ENCODE measurements around the gene CLDN14.
"Not testable (repeated sequence)": the region's sequence is repeated elsewhere in the genome, so short reads cannot be mapped to it uniquely, and the experiment has no call there.

CLDN14 gene

GRCh38 chr21:36499578-36500471 is 19.9 kb upstream of the CLDN14 start:
- DNase-seq = no peak

GRCh38 chr21:36494557-36494956 is 14.6 kb upstream of the CLDN14 start:
- no peak for DNase-seq

DNA sequence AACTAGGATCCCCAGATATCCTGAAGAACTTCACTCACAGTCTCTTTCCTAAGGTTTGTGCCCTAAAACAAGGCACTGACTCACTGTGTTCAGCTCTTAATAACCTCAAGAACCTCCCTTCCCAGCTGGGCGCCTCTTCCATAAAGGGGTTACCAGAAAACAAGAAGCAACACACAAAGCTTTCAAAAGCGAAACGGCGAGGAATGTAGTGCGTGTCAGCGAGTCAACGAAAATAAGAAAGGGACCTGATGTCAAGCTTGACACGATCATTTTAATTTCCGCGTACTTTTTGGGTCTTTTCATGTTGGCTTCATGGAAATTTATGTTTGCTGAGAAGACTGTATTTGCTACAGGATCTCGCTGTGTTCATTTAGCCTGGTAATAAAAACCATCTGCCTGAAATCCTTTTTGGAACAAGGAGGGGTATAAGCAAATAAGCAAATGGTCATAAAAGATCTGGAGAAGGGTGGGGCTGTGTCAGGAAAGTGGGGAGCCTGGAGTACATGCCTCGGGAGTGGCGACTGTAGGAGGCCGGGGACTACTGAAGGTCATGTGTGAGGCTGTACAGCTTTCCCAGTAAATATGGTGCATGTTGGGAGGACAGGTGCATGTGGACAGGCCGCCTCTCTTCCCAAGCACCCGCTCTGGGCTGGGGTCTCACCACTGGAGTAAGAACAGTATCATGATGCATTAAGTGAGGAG is 11.4 kb upstream of the CLDN14 start:
- no peak for DNase-seq

DNA sequence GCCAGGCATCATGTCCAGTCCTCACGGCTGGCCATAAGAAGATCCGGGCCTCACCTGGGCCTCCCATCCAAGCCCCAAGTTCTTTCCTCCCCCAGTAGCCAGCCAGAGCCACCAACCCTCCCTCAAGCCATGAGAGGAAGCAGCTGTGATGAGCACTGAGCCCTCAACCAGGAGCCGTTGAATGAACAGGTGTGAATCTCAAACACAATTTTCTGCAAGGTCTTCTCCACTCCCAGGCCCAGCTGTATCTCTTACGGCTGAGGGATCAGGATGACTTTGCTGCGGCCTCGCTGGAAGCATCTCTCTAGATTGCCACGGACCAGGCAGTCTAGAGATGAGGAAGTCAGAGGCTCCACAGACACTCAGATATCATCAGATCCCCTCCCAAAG is 9.8 kb upstream of the CLDN14 start:
- DNase-seq = no peak

GRCh38 chr21:36489103-36489775 is 9.3 kb upstream of the CLDN14 start:
- DNase-seq = no peak

DNA sequence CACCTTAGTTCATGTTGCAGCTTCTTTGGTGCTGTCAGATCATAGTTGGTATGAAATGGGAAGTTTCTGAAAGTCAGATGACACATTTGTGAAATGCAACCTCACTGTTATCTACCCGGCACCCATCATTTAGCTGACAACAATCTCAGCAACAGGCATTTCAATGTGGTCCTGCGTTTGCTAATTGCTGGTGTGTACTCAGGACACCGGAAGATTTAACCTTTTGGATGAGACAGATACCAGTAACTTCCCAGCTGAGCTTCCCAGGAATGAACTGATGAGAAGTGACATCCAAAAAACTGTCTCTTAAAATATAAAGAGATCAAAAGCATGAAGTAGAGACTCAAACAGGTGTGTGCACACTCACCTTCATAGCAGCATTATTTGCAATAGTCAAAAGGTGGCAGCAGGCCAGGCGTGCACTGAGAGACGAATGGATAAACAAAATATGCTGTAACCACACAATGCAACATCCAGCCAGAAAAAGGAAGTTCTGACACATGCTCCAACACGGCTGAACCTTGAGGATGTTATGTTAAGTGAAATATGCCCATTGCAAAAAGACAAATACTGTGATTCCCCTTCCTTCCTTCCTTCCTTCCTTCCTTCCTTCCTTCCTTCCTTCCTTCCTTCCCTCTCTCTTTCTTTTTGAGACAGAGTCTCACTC is 7.9 kb upstream of the CLDN14 start:
- DNase-seq = no peak

DNA sequence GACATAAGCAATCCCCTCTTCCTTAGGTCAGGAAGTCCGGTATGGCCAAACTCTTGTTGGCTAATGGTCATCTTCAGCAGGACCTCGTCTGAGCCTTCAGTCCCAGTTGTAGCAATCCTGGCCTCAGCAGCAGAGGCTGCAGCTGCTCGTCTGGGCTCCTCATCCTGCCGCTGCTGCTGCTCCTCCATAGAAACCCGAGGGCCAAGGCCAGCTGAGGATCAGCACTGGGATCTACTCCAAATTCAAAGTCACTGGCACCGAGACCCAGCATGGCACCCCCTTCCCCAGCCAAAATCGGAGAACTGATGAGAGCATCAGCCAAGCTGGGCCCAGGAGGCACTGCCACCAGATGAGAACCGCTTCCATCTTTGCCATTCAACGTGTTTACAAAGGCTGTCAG is 6.3 kb upstream of the CLDN14 start:
- no peak for DNase-seq

DNA sequence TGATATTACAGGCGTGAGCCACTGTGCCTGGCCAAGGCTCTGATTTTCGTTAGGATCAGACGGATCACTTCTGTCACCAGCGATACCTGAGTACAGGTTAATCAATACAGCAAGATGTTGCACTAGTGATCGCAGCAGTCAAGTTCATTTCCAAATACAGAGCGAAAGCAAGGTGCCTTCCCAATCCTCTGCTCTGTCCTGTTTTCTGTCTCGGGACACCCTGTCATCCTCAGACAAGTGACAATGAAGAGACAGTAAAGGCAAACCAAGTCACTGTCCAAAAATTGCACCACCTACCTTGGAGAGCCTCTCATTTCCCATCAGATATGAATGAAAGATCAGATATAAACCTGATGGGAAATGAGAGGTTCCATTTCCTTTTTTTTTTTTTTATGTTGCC is 5.6 kb upstream of the CLDN14 start:
- DNase-seq = no peak

DNA sequence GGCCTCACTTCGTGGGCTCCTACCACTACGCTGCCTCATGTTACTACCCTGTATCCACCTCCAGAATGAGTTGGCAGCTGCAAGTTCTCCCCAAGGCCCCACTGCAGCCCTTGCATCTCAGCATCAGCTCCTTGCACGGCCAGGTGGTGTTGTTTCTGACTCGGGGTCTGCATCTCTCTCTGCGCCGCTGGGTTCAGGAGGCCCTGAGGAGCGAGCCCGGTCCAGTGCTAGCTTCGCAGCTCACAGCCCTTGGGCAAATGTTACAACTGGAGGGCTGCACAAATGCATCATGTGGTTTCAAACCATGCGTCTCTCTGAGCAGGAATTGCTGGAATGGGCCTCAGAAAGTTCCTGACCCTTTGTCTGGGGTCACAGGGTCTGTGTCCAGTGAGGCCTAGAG is 3.2 kb upstream of the CLDN14 start:
- DNase-seq = no peak

GRCh38 chr21:36482673-36483072 is 2.8 kb upstream of the CLDN14 start:
- no peak for DNase-seq

GRCh38 chr21:36482181-36482580 is 2.3 kb upstream of the CLDN14 start:
- no peak for DNase-seq

DNA sequence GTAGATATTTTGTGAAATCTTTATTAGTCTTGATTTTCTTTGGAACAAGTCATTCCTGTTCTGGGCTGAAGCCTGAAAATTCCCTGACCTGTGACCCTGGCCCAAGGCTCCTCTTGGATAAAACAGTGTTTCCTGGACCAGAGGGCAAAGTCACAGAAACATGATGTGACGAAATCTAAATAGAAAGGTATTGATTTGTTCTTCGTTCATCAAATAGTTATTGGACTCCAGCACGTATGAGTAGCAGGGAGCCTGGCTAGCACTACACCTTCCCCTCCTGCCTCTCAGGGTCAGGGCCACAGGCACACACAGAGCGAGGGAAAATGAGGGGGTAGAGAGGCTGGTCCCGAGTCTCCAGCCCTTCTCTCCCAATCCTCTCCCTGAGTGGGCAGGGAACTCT is 1.7 kb upstream of the CLDN14 start:
- no peak for DNase-seq

DNA sequence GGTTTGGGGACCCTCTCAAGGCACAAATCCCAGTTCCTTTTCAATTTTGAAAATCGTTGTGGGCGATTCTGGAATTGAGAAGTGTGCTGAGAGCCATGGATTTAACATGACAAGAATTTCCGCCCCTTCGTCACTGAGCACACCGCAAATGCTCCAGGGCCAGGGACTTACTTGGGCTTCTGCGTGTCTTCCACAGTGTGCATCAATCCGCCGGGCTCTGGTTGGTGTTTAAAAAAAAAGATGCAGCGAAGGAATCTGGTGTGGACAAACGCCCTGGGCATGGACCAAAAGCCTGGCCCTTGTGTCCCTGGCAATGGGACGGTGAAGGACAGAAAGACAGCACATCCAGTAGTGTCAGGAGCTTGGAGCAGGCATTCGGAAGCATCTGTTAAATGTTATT is 696 bp upstream of the CLDN14 start:
- no peak for DNase-seq

DNA sequence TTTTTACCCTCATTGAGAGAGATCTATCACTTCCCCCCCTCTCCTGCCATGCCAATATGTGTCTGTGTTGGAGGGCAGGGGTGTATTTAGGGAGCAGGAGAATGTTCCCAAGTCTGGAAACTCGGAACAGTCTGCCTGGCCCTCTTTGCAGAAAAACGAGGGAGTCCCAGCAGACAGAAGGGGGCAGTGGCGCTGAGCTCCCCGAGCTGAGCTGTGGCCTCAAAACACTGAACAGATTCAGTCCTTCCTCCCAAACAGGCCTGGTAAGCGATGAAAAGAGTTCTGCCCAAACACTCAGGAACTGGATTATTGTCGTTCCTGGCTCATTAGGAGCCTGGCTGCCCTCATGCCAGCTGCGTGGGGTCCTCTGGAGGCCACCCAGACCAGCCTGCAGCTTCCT is 981 bp downstream of the CLDN14 start:
- DNase-seq = no peak

DNA sequence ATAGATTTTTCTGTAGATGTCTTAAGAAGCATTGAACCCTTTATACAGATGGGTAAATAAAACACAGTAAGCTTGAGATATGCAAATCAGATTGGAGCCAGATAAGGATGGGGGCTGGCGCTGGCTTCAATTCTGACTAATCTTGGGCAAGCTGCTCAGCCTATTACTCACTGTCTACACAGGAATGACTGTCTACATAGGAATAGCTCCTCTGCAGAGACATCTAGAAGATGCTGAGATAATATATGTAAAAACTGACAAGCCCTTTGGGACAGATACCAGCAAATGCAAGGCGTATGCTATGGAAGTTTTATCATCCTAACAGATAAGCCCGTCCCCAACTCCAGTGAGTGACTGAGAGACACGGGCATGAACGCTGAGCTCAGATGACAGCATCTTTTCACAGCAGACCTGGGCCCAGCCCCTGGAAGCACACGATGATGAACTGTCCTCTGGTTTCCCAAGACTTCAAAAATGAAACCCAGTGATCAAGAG is 1.7 kb downstream of the CLDN14 start:
- no peak for DNase-seq

DNA sequence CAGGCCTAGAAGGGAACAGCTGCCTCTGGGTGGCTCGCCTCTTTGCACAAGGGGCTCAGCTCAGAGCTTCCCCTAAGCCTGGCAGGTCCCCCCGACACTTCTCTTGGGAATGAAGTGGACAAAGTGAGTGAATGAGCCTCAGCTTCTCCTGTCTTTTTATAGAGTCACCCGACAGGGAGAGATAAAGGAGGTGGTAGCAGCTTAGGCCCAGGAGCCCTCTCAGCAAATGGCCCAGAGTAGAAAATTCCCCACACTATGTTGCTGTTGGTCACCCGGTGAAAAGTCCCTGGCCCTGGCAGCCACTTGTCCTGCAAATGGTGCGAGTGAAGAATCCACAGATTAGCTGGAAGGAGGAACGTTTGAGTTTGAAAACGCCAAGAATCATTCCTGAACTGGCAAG is 2.4 kb downstream of the CLDN14 start:
- no peak for DNase-seq

GRCh38 chr21:36477001-36477400 is 2.9 kb downstream of the CLDN14 start:
- no peak for DNase-seq

GRCh38 chr21:36476541-36476940 is 3.4 kb downstream of the CLDN14 start:
- not testable (repeated sequence) for DNase-seq

GRCh38 chr21:36474591-36474990 is 5.3 kb downstream of the CLDN14 start:
- no peak for DNase-seq

GRCh38 chr21:36473203-36473602 is 6.7 kb downstream of the CLDN14 start:
- DNase-seq = no peak

- DNase-seq = no peak
Observed at GRCh38 chr21:36472377-36472776, 7.5 kb downstream of the CLDN14 start.

DNA sequence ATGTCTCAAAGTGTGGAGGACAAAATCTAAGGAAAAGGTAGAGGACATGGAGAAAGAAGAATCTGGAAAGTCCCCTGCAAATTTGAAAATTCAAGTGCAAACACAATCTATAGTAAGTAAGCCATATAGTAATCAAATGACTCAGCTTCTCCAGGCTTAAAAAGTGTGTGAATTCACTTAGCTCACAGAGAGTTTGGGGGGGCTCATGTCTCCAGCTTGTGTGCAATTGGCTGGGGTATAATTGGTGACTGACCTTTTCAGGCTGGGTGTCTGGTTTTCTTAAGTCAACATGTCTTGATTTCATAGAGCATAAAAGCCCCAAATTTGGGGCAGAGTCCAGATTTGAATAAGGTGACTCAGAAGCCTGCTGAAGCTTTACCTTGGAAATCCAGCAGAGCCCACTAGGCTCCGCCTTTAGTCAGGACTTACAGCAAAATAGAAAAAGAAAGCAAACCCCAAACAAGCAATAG is 8.6 kb downstream of the CLDN14 start:
- no peak for DNase-seq

- DNase-seq = no peak
Observed at GRCh38 chr21:36470294-36470693, 9.6 kb downstream of the CLDN14 start.
